UCSD-AML1 (cell line): ENCODE measurements around the gene CCDC174.
"Not testable (repeated sequence)": the region's sequence is repeated elsewhere in the genome, so short reads cannot be mapped to it uniquely, and the experiment has no call there.

Experiments
- DNase-seq: peaks from one replicate; lab custom pipeline; 2025; ENCODE audit not compliant: unreplicated experiment; lab: John Stamatoyannopoulos, UW

Gene CCDC174

GRCh38 chr3:14650193-14650592, 1.4 kb upstream of the CCDC174 start:
- no peak for DNase-seq

GRCh38 chr3:14652360-14652907, 872 bp downstream of the CCDC174 start:
- not testable (repeated sequence) for DNase-seq

- DNase-seq, result no peak
Observed at GRCh38 chr3:14657579-14657978, 6.0 kb downstream of the CCDC174 start.

- DNase-seq, result no peak
Observed at GRCh38 chr3:14658978-14659377, 7.4 kb downstream of the CCDC174 start.

GRCh38 chr3:14660942-14661341, 9.4 kb downstream of the CCDC174 start:
- no peak for DNase-seq

GRCh38 chr3:14663396-14664135, 12.0 kb downstream of the CCDC174 start:
- no peak for DNase-seq

GRCh38 chr3:14664170-14664569, 12.6 kb downstream of the CCDC174 start:
- DNase-seq, result no peak

- DNase-seq, result no peak
Observed at GRCh38 chr3:14672588-14672987, 21.0 kb downstream of the CCDC174 start.

GRCh38 chr3:14674841-14675240, 23.3 kb downstream of the CCDC174 start, which contains the start of gene C3orf20:
C3orf20 (plus strand) TSS chr3:14675141; CDS start chr3:14682714, 7,573 bp downstream.
- no peak for DNase-seq

GRCh38 chr3:14676881-14677280, 25.3 kb downstream of the CCDC174 start:
- DNase-seq, result no peak

GRCh38 chr3:14678015-14678503, 26.5 kb downstream of the CCDC174 start:
- DNase-seq, result no peak

GRCh38 chr3:14680115-14680514, 28.6 kb downstream of the CCDC174 start:
- no peak for DNase-seq

- DNase-seq, result no peak
Observed at GRCh38 chr3:14680716-14681115, 29.2 kb downstream of the CCDC174 start.

GRCh38 chr3:14684447-14684846, 32.9 kb downstream of the CCDC174 start:
- no peak for DNase-seq

GRCh38 chr3:14685179-14685578, 33.6 kb downstream of the CCDC174 start:
- DNase-seq, result no peak

- no peak for DNase-seq
Observed at GRCh38 chr3:14687360-14687759, 35.8 kb downstream of the CCDC174 start.

GRCh38 chr3:14688525-14688924, 37.0 kb downstream of the CCDC174 start:
- DNase-seq, result no peak

GRCh38 chr3:14689247-14689980, 37.9 kb downstream of the CCDC174 start:
- no peak for DNase-seq

GRCh38 chr3:14691239-14691638, 39.7 kb downstream of the CCDC174 start:
- DNase-seq, result no peak

GRCh38 chr3:14691719-14692118, 40.2 kb downstream of the CCDC174 start:
- no peak for DNase-seq

GRCh38 chr3:14698601-14699244, 47.2 kb downstream of the CCDC174 start:
- DNase-seq, result no peak
